ENCODE results near the gene PPP2R2C.

The PPP2R2C gene

DNA sequence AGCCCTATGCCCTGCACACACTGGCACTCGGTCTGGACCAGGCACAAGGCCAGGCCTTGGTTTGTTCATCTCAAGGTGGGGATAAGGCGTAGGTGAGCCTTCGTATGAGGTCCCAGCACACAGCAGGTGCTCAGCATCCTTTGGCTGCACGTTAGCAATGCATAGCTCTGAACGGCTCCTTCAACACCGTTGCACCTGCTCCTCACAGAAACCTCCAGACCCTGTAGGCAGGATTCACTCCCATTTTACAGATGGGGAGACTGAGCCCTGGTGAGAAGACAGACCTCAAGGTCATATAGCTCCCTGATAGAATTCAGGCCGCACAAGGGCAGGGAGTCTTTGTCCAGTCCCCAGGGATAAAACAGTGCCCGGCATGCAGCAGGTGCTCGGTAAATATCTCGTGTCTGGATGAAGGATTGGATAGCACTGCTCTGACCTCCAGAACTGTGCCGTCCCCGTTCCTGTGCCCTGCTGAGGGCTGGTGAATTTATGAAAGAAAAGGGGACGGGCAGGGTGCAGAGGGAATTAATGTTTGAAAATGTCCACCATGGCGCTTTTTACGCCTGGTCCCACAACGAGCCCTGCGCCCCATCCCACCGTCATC is 2.4 kb downstream of the PPP2R2C start:
- no peak for DNase-seq (ENCODE audit: low read depth in 2 of 2)

DNA sequence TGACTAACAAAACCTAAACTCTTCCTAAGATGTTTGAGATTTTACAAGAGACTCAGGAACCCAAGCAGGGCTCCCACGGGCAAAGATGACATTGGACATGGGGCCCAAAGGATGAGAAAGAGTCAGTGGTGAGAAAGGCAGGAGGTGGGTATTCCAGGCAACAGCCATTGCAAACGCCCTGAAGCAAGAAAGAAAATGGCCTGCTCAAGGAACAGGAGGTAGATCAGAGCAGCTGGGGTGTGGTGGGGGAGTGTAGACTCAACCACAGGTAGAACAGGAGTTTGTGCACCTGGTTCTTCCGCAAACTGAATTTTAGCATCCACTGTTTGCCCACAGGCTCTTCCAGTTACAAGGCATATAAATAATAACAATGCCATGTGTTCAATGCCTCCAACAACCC is 3.3 kb downstream of the PPP2R2C start:
- DNase-seq (ENCODE audit: low read depth in 2 of 2), result no peak

DNA sequence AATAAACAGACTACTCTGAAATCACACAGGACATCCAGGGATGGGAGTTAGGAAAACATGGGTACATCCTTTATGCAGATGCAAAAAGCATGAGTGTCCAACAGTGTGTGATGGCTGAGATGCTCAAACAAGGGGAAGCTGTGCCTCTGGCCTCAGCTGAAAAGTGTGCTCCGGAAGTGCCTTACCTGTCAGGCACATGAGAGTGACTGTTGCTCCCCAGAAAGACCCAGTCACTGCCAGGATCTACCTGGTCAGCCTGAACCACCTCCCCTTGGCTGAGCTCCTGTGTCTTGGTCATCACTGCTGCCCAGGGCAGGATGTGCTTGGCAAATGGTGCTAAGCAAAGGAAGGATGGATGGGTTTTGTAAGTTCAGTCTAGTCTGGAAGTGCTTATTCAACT is 4.0 kb downstream of the PPP2R2C start:
- DNase-seq (ENCODE audit: low read depth in 2 of 2), result no peak

DNA sequence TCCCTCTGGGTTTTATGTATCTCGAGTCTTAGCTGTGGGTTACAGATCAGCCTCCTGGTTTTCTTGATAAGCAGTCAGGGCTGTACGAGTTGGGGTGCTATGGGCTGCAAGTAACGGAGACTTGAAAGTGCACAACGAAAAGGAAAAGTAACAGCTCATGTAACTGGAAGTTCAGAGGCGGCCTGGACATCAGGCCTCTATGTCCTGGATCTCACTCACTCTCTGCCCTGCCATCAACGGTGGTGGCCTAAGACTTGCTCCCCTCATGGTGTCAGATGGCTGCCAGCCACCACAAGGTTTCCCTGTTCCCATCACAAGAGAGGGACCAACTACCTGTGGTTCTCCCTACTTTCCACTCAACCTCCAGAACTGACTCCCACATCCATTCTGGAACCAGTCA is 4.8 kb downstream of the PPP2R2C start:
- DNase-seq (ENCODE audit: low read depth in 2 of 2), result no peak

DNA sequence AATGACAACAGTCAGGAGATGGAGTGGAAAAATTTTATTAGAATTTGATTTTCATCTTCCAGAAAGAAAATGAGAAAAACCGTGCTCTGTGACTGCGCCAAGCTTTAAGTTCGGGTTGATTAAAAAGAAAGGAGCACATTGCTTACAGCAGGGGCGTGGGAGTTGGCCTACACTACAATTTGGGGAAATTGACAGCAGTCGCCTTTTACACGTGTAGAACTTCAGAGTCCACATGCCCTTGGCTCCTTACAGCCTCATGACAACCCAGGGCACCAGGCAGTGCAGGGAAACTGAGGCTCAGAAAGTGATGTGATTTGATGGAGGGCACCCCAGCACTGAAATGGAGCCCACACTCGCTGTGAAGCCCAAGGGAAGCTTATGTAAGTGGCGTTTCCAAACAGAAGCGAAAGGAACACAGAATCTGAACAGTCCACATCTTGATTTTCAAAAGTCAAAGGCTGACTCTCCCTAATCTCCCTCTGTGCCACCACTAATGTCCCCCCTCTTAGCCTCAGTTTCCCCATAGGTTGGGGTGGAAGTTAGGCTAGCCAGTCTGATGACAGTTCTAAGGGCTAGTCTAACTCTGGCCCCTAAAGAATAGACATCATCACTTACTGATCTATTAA is 5.5 kb downstream of the PPP2R2C start:
- DNase-seq (ENCODE audit: low read depth in 2 of 2), result no peak

DNA sequence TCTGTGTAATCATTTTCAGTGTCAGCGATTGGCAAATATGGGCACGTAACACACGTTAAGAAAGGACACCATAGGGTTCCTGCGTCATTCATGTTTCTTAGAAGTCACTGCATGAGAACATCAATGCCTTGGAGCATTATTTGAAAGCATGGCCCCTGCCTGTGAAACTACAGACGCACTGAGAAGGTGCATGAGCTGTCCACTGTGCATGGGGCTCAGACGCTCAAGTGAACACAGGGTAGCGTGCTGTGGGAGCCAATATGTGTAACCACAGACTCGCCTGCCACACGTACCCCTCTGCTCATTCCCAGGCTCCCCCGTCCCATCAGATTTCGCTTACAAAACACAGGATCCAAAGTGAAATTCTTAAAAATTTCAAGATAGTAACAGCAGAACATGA is 6.5 kb downstream of the PPP2R2C start:
- no peak for DNase-seq (ENCODE audit: low read depth in 2 of 2)

DNA sequence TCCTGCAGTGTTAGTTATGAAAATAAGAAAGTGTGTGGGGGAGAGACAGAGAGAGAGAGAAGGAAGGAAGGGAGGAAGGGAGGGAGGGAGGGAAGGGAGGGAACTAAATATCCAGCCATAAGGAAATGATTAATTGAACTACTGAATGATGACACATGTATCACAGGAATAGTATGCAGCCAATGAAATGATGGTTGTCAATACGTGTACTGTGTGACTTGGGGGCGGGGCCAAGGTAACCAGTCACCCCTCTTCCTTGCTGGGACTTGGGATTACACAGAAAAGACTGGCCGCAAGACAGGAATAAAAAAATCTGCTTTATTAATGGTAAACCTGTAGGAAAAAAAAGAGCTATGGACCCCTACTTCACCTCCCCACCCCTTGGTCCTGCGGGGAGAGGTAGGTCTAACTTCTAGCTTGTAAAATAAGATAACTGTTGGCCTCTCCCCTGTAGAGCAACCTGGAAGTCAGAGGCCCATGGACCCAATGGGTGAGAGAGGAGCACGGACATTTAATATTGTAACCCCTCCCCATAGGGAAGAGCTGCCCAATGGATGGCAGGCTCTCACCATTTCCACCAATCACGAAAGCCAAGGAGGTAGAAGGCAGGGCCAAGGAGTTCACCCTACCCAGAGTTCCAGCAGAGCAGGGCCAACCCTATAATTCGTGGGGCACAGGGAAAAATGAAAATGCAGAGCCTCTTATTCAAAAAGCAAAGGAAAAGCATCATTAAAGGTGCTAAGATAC is 7.4 kb downstream of the PPP2R2C start:
- DNase-seq (ENCODE audit: low read depth in 2 of 2), result no peak

DNA sequence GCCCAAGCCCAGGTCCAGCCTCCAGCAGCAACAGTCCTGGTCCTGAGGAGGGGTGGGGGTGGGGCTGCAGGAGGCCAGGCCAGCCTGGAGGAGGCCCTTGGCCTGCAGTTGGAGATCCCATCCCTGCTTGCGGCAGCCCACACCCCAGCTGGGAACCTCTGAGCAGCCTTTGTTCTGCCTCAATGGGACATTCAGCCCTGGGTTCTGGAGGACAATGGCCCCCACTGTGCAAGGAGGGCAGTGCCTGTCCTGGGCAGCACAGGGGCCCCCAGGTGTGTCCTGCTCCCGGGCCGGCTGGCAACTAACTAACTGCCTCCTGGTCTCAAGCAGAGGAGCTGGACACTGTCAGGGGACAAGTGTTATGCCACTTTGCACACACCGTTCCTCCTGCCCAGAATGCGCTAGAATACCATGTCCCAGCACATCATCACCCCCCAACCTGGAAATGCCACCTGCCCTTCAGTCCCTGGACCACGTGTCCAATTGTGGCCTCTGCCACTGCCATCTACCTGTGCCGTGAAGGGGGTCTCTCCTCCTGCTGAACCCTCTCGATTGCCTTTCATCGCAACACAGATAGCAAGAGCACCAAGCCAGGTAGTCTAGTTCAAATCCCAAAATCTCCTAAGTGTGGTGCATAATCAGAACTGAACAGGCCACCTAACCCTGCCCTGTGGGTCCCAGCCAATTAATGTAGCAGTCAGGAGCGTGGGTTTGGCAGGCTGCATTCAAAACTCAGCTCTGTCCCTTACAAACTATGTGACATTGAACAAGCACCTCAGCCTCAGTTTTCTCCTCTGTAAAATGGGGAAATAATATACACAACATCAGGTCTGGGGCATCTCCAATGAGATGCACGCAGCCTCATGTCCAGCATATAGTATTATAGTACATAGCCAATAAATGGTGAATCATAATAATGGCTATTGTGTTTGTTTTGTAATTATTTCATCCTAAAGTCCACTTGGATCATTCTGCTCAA is 8.8 kb downstream of the PPP2R2C start:
- DNase-seq (ENCODE audit: low read depth in 2 of 2), result no peak

DNA sequence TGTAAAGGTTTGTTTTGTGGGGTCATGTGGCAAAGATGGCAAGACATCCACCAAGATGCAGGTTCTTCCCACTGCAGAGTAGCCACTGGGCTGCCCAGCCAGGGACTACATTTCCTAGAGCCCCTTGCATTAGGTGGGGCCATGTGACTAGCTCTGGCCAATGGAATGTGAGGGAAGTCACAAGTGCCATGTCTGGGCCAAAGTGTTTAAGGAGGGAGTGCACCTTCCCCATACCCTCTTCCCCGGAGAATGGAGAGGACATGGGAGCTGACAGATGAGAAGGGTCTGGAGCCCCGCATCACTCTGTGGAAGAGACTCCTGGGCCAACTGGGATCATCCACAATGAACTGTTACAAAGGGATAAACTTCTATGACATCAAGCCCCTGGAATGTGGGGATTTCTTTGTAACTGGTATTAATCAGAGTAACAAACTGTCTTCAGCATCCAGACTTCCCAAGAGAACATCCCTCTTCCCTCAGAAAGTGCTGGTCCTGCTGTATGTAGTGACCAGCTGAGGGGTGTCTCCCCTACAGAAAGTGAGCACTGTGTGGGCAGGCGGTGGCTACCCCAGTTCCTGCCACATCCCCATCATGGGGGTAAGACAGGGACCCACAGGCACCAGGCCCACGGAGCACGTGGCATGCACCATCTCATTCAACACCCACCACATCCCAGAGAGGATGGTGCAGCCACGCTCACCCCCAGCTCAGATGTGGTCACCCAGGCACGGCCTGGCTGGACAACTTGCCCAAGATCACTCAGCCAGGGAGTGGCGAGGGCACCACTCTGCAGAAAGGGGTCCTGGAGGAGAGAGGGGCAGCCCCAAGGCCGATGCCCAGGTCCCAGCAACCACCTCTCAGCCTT is 10.9 kb downstream of the PPP2R2C start:
- no peak for DNase-seq (ENCODE audit: low read depth in 2 of 2)

DNA sequence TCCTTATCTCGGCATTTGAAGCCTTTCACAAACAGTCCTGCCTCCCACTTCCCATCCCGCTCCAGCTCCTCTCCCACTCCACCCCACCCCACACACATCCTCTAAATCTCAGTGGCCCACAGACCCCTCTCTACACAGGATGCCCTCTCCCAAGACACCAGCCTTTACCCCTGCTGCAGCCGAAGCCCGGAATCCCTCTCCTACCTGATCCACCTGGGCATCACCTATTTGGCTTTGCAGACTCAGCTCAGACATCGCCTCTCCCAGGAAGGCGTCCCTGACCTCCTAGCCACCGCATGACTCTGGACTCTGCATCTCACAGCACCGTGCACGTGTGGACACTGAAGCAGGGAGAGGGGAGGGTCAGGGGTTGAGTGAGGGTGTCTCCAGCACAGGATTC is 11.5 kb downstream of the PPP2R2C start:
- DNase-seq (ENCODE audit: low read depth in 2 of 2), result no peak

DNA sequence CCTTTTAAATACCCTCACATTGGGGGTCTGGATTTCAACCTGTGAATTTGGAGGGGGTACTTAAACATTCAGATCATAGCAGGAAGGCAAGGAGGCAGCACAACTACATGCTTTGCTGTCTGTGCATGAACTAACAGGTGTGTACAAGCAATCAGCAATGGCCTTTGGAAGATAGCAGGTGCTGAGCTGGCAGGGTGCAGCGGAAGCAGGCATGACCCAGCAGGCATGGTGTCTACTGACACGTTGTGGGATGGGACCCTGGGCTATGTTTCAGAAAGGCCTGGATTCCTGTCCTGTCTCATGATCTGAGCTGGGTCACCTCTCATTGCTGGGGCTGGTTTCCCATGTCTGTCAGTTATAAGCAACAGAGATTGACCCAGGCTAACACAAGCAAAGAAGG is 13.9 kb downstream of the PPP2R2C start:
- DNase-seq (ENCODE audit: low read depth in 2 of 2), result no peak

DNA sequence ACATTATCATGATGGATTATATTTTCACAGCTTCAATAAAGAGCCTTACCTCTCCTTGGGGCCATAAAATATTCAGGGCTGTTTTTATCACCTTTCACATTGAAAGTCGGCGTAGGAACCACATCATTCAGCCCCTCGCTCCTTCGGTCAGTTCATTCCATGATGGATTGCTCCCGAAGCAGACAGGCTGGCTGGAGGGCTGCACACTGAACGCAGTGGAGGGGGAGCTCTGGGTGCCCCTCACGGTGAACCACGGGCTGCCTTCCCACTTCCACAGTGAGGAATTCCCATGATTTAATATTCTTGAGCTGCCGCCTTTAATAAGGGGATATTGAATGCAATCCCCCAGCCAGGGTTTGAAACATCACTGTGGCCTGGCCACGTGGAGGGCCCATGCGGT is 16.0 kb downstream of the PPP2R2C start:
- DNase-seq (ENCODE audit: low read depth in 2 of 2), result no peak

DNA sequence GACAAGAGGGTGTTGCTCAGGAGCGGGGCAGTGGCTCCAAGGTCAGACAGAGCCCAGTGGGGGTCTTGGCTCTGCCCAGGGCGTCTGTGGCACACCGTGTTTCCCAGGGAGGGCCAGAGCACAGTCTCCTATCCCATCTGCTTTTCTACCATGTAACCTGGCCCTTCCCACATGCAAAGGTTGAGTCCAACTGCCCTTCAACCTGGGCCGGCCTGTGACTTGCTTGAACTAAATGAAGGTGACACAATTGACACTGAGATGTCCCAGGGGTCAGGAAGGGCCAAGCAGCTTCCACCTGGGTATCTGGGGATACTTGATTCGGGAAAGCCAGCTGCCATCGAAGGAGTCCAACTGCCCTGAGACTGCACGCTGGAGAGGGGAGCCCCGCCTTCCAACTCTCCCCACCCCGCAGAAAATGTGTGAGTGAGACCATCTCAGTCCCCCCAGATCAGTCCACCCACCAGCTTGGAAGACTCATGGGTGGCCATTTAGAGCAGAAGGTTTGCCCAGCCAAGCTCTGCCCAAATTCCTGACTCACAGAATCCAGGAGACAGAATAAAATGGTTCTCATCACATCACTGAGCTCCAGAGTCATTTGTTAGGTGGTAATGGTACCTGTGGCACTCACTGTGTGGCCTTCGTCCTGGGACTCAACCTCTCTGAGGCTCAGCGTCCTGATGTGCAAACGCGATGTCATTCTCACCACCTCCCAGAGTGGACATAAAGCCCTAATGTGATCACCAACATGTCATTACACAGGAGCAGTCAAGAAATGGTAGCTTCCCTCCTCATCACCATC is 18.1 kb downstream of the PPP2R2C start:
- no peak for DNase-seq (ENCODE audit: low read depth in 2 of 2)

DNA sequence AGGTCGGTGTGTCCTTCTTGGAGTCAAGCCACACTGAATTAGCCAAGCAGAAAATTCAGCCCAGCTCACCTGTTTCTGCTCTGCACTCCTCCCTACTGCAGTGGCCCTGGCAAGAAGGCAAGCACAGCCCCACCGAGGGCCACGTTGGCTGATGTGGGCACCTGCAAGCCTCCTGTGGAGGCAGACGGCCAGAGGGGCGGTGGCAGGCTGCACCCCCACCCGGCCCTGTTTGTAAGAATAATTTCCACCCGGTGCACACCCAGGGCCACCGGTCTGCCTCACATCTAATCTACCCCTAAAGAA is 18.8 kb downstream of the PPP2R2C start:
- no peak for DNase-seq (ENCODE audit: low read depth in 2 of 2)

DNA sequence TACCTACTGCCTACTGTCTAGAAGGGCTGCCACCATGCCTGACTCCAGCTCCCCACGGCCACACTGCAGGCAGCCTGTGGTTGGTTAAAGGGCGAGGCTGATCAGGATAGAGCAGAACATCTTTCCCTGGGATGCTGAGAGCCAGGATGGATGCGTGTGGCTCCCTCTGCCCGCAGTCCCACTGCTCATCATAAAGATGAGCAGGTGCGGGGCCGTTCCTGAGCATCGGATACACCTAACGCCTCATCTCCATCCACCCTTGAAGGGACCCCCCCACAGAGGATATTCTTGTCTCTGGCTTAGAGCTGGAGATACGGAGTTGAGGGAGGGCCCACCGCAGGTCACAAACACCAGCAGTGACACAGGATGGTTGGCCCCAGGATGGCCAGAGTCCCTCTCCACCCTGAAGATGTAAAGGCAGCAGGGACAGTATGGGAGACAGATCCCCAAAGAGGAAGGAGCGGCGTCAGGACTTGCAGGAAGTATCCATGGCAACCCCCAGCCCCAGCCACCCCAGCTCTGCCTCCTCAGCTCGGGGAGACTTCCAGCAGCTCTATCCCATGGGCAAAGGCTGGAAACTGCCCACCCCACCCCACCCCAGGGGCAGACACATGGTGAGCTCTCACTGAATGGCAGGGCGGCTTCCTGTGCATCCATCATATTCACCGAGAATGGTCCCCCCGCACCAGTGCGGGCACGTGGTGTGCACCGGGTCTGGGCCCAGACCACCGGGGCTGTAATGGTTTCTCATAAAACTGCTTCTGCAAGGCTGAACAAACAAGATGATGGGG is 19.3 kb downstream of the PPP2R2C start:
- no peak for DNase-seq (ENCODE audit: low read depth in 2 of 2)

DNA sequence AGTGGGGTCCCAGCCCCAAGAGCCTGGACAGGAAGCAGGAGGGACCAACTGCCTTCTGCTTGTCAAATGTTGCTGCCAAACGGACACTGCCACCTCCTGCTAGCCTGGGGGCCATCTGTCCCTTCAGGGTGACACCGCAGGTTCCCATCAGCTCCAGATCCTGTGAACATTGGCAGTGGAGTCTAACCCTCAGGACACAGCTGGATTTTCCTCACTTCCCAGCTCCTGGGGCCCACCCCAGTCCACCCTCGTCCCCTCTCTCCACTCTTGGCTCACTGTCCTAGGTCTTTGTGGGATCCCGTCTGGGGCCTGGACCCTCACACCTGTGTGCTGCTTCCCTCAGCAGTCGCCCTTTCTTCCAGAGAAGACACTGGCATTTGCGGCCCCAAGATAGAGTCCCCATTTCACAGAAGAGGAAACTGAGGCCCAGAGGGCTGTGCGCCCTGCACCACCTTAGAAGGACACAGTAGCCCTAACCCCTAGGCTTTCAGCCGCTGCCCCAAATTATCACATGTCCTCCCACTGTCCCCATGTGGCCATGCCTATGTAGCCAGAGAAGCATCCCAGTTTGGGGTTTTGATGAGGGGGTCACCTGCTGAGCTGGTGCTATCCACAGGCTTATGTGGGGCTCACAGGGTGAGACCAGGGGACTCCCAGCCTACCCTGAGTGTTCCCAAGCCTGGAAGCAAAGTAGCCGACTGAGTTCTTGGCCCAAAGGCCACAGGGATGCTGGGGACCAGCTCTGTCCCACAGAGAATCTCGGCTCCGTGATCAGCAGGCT is 20.1 kb downstream of the PPP2R2C start:
- DNase-seq (ENCODE audit: low read depth in 2 of 2), result no peak

DNA sequence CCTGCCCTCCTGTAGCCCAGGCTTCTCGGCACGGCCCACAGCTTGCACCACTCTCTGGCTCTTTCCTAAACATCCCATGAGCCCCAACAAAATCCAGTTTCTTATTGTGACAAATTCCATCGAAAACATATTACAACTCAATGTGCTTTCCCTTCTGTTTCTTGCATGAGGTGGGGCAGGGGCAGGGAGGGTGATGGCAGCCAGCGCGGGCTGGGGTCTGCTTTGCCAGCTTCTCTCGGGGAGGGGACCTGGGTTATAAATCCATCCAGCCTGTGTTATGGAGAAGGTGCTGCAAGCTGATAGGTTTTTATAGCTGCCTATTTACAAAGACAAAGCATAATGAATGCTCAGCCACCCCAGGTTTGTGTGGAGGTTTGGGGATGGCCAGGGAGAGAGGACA is 21.1 kb downstream of the PPP2R2C start:
- no peak for DNase-seq (ENCODE audit: low read depth in 2 of 2)

DNA sequence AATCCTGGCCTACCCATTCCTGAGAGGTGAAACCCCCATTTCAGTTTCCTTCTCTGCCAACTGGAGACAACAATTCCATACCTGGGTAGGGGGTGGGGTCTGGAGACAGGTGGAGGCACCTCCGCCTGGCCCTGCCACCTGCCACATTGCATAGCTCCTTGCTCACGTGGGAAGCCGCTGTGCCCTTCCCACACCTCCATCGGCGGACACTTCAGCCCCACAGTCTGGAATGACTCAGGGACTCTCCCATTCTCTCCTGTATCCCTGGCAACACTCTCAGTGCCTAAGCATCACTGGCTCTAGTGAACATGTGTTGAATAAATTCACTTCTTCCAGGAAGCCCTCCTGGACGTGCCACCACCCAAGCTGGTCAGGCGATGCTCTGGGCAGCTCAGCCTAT is 21.7 kb downstream of the PPP2R2C start:
- no peak for DNase-seq (ENCODE audit: low read depth in 2 of 2)

Data from activated CD8-positive, alpha-beta memory T cell treated with anti-CD3 and anti-CD28 coated beads for 4 hours (primary cell).